Ishikawa (cell line): ENCODE results near the gene NOS2.

Source experiments
- CEBPB ChIP-seq: IDR thresholded peaks from 2 replicates; pipeline ENCODE4 v1.6.1; 2012
- CREB1 ChIP-seq: IDR thresholded peaks from 2 replicates; pipeline ENCODE4 v1.6.1; 2012; ENCODE audit warnings: low read depth
- EGR1 ChIP-seq: IDR thresholded peaks from 2 replicates; pipeline ENCODE4 v1.6.1; 2012
- EP300 ChIP-seq: IDR thresholded peaks from 2 replicates; pipeline ENCODE4 v1.6.1; 2012; ENCODE audit warnings: borderline replicate concordance
- FOXM1 ChIP-seq: IDR thresholded peaks from 2 replicates; pipeline ENCODE4 v1.6.1; 2012; ENCODE audit warnings: low read depth, borderline replicate concordance
- MAX ChIP-seq: IDR thresholded peaks from 2 replicates; pipeline ENCODE4 v1.6.1; 2012
- NFIC ChIP-seq: IDR thresholded peaks from 2 replicates; pipeline ENCODE4 v1.6.1; 2012
- RAD21 ChIP-seq: IDR thresholded peaks from 2 replicates; pipeline ENCODE4 v1.6.1; 2012; ENCODE audit warnings: low read depth
- TAF1 ChIP-seq: IDR thresholded peaks from 2 replicates; pipeline ENCODE4 v1.6.1; 2012; ENCODE audit warnings: low read depth, mild to moderate bottlenecking
- TCF12 ChIP-seq: IDR thresholded peaks from 2 replicates; pipeline ENCODE4 v1.6.1; 2012; ENCODE audit warnings: low read depth
- TEAD4 ChIP-seq: IDR thresholded peaks from 2 replicates; pipeline ENCODE4 v1.6.1; 2012
- USF1 ChIP-seq: IDR thresholded peaks from 2 replicates; pipeline ENCODE4 v1.6.1; 2012
- YY1 ChIP-seq: IDR thresholded peaks from 2 replicates; pipeline ENCODE4 v1.6.1; 2012; ENCODE audit warnings: low read depth
- ZBTB7A ChIP-seq: IDR thresholded peaks from 2 replicates; pipeline ENCODE4 v1.6.1; 2012; ENCODE audit warnings: low read depth
- TF ChIP-seq, protein P1 (sequence below): IDR thresholded peaks from 2 replicates; pipeline ENCODE4 v1.6.1; 2012; ENCODE audit warnings: low read depth, mild to moderate bottlenecking

NOS2 gene

GRCh38 chr17:27800522-27800921 lies at the start of gene NOS2:
Gene NOS2 (minus strand): TSS chr17:27800529. CDS start chr17:27798809, 1,720 bp downstream.
- TF ChIP-seq CREB1: no peak
- TF ChIP-seq, protein P1, sequence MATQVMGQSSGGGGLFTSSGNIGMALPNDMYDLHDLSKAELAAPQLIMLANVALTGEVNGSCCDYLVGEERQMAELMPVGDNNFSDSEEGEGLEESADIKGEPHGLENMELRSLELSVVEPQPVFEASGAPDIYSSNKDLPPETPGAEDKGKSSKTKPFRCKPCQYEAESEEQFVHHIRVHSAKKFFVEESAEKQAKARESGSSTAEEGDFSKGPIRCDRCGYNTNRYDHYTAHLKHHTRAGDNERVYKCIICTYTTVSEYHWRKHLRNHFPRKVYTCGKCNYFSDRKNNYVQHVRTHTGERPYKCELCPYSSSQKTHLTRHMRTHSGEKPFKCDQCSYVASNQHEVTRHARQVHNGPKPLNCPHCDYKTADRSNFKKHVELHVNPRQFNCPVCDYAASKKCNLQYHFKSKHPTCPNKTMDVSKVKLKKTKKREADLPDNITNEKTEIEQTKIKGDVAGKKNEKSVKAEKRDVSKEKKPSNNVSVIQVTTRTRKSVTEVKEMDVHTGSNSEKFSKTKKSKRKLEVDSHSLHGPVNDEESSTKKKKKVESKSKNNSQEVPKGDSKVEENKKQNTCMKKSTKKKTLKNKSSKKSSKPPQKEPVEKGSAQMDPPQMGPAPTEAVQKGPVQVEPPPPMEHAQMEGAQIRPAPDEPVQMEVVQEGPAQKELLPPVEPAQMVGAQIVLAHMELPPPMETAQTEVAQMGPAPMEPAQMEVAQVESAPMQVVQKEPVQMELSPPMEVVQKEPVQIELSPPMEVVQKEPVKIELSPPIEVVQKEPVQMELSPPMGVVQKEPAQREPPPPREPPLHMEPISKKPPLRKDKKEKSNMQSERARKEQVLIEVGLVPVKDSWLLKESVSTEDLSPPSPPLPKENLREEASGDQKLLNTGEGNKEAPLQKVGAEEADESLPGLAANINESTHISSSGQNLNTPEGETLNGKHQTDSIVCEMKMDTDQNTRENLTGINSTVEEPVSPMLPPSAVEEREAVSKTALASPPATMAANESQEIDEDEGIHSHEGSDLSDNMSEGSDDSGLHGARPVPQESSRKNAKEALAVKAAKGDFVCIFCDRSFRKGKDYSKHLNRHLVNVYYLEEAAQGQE: no peak
- no peak for TF ChIP-seq NFIC
- no peak for TF ChIP-seq YY1
- TF ChIP-seq EP300: no peak
- no peak for TF ChIP-seq RAD21
- no peak for TF ChIP-seq CEBPB
- TF ChIP-seq MAX: no peak
- TF ChIP-seq TAF1: no peak
- no peak for TF ChIP-seq TEAD4
- TF ChIP-seq EGR1: no peak
- TF ChIP-seq USF1: no peak
- TF ChIP-seq ZBTB7A: no peak

GRCh38 chr17:27849474-27850185 lies 49.3 kb upstream of the NOS2 start:
- no peak for TF ChIP-seq MAX
- no peak for TF ChIP-seq TCF12
- TF ChIP-seq CREB1: no peak
- no peak for TF ChIP-seq CEBPB
- no peak for TF ChIP-seq TAF1
- no peak for TF ChIP-seq YY1
- TF ChIP-seq ZBTB7A: no peak
- no peak for TF ChIP-seq EGR1
- no peak for TF ChIP-seq RAD21
- no peak for TF ChIP-seq TEAD4
- no peak for TF ChIP-seq NFIC
- TF ChIP-seq, protein P1: no peak
- TF ChIP-seq EP300: no peak
- TF ChIP-seq FOXM1: no peak
- TF ChIP-seq USF1: no peak

- no peak for TF ChIP-seq TCF12
Measured at GRCh38 chr17:27848931-27849330, 48.6 kb upstream of the NOS2 start.

- TF ChIP-seq USF1 (no peak), TEAD4 (no peak), FOXM1 (no peak), RAD21 (no peak), CEBPB (no peak), NFIC (no peak)
- TF ChIP-seq, protein P1: no peak
Measured at GRCh38 chr17:27846042-27846655, 45.8 kb upstream of the NOS2 start.
